Measurements from ENCODE around the gene ARMC8. TPM values are rescaled to one million over a fixed set of nuclear protein-coding genes. Genes with fewer than 3 reads are reported as not detected.

Gene ARMC8
- total and polyA plus RNA-seq, 4 donors, result 8.4 to 53.6 (median 22.8) TPM

- Histone ChIP-seq H3K27ac (ENCODE audit: low read depth in 1 of 2, low read length in 2 of 2) (no peak overlapping the region), H3K27me3 (ENCODE audit: control insufficient read depth in 4 of 4, insufficient read depth in 4 of 4, low read length in 3 of 4) (no peaks in the 10 kb centered on the region), H3K9me3 (ENCODE audit: control insufficient read depth in 4 of 4, low read length in 3 of 4) (no peaks in the 10 kb centered on the region), H3K9ac (ENCODE audit: low read depth in 1 of 2, low read length in 2 of 2) (no peak overlapping the region), H3K36me3 (ENCODE audit: control insufficient read depth in 4 of 4, insufficient read depth in 3 of 4, low read depth in 1 of 4, low read length in 3 of 4) (no peaks in the 10 kb centered on the region), H3K4me1 (ENCODE audit: control insufficient read depth in 4 of 4, insufficient read depth in 4 of 4, low read length in 3 of 4) (peaks cover 2 to 10% (median 5%) of the 10 kb centered on the region in 4 donors), H3K4me3 (ENCODE audit: low read depth in 1 of 3, low read length in 3 of 3) (no peak overlapping the region)
- no peak for DNase-seq (ENCODE audit: low spot score)
- TF ChIP-seq NR2F2 (IDR thresholded peaks at IDR 0.05), result no peak
- TF ChIP-seq FOXA1 (IDR thresholded peaks at IDR 0.05), result no peak
- no peak for TF ChIP-seq SP1 (IDR thresholded peaks at IDR 0.05)
- TF ChIP-seq MAX (IDR thresholded peaks at IDR 0.05), result no peak
- TF ChIP-seq FOXA2 (IDR thresholded peaks at IDR 0.05), result no peak
- no peak for TF ChIP-seq CTCF (IDR thresholded peaks at IDR 0.05; ENCODE audit: low read depth, low read length, missing input control)
- TF ChIP-seq REST (IDR thresholded peaks at IDR 0.05), result no peak
Observed at GRCh38 chr3:138325990-138326389, 138.9 kb downstream of the ARMC8 start.

GRCh38 chr3:138326866-138327595 is 139.9 kb downstream of the ARMC8 start:
- WGBS, result 92% methylated on average over 12 of the region's 12 CpGs
- H3K4me3 ChIP-seq (ENCODE audit: low read depth in 1 of 3, low read length in 3 of 3), result no peak overlapping the region
- DNase-seq (ENCODE audit: low spot score), result no peak
- H3K27me3 ChIP-seq (ENCODE audit: control insufficient read depth in 4 of 4, insufficient read depth in 4 of 4, low read length in 3 of 4), result no peaks in the 10 kb centered on the region
- no peaks in the 10 kb centered on the region for H3K36me3 ChIP-seq (ENCODE audit: control insufficient read depth in 4 of 4, insufficient read depth in 3 of 4, low read depth in 1 of 4, low read length in 3 of 4)
- TF ChIP-seq HNF4A (conservative IDR thresholded peaks at IDR 0.05) (no peak), RAD21 (IDR thresholded peaks at IDR 0.05) (no peak), HNF4G (IDR thresholded peaks at IDR 0.05) (no peak), JUND (IDR thresholded peaks at IDR 0.05) (no peak), RXRA (IDR thresholded peaks at IDR 0.05) (no peak), YY1 (IDR thresholded peaks at IDR 0.05) (no peak), EGR1 (IDR thresholded peaks at IDR 0.05; ENCODE audit: low read depth in 2 of 2) (no peak), ZBTB33 (IDR thresholded peaks at IDR 0.05) (no peak)
- peaks cover 2 to 10% (median 5%) of the 10 kb centered on the region in 4 donors for H3K4me1 ChIP-seq (ENCODE audit: control insufficient read depth in 4 of 4, insufficient read depth in 4 of 4, low read length in 3 of 4)
- no peak overlapping the region for H3K27ac ChIP-seq (ENCODE audit: low read depth in 1 of 2, low read length in 2 of 2)
- H3K9ac ChIP-seq (ENCODE audit: low read depth in 1 of 2, low read length in 2 of 2), result no peak overlapping the region
- no peaks in the 10 kb centered on the region for H3K9me3 ChIP-seq (ENCODE audit: control insufficient read depth in 4 of 4, low read length in 3 of 4)

Data from liver (tissue), 9 donors.